Activated T-helper 1 cell treated with anti-CD3 and anti-CD28 coated beads, Interleukin-2, amount 50 U/mL, for 16 hours (primary cell): ENCODE data around the gene MEF2D.
A peak's percentile ranks its signal among the peaks of the same experiment; 100 is the strongest.

ENCODE experiments used
- DNase-seq, 2 donors: peaks; one replicate each; pipeline ENCODE4 v3.0.0-alpha.2; 2020; ENCODE audit warnings: low read depth in 1 of 2, low spot score in 1 of 2

The MEF2D gene

GRCh38 chr1:156500793-156501506 is 375 bp upstream of the MEF2D start:
- peak; percentile 90 to 91 for DNase-seq

- peak in 1 of 2 donors; percentile 36 for DNase-seq
Measured at GRCh38 chr1:156499842-156500542, 583 bp downstream of the MEF2D start.

- no peak for DNase-seq
Measured at GRCh38 chr1:156499194-156499841, 1.3 kb downstream of the MEF2D start.

DNA sequence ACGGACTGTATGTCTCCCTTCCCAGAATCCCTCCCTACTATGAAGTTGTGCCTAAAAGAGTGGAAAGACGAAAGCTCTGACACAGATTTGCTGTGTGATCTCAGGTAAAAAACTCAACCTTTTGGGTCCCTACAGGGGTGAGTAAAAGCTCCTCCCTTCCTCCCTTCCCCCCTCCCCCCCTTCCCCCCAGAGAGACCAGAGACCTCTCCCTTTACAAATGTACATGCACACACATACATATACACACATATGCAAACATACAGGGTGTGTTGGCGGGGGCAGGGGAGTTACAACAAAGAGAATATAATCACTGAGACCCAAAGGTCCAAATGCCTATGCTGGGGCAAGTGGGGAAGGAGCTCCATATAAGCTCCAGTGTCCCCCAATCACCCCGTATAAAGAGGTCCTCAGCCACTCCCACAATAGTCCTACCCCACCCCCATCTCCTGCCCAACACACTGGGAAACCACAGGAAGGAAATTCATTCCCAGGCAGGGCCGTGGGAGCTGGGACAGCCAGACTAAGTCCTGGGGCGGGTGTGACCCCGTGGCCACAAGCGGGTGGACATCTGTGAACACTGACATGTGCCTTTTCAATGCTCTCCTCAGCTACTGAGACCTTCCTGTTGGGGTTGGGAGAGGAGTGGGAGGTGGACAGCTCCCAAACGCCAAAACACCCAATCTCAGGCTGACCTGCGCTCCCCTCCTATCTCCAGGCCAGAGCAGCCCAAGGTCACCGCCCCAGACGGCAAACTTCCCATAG is 2.0 kb downstream of the MEF2D start:
- DNase-seq = no peak

- DNase-seq = no peak
Measured at GRCh38 chr1:156497743-156498431, 2.7 kb downstream of the MEF2D start.

- DNase-seq = no peak
Measured at GRCh38 chr1:156497078-156497742, 3.4 kb downstream of the MEF2D start.

- DNase-seq = no peak
Measured at GRCh38 chr1:156496211-156496761, 4.3 kb downstream of the MEF2D start.

GRCh38 chr1:156495401-156496140 is 5.0 kb downstream of the MEF2D start:
- no peak for DNase-seq

GRCh38 chr1:156494309-156494895 is 6.2 kb downstream of the MEF2D start:
- DNase-seq = no peak

DNA sequence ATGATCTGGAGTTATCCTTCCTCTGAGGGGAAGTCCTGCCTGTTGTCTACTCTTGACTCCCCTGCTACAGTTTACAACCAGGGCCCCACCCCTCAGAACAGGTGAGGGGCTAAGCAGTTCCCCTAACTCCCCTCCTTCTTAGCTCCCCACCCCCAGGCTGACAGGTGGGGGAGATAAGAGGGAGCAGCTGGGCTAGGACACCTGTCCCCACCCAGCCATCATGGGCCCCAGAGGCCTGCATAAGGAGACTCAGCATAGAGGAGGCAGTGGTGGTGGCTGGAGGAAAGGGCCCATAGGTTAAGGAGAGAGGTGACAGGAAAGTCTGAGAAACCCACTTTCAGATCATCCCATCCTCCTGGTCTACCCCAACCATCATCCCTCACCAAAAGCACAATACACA is 6.8 kb downstream of the MEF2D start:
- no peak for DNase-seq

DNA sequence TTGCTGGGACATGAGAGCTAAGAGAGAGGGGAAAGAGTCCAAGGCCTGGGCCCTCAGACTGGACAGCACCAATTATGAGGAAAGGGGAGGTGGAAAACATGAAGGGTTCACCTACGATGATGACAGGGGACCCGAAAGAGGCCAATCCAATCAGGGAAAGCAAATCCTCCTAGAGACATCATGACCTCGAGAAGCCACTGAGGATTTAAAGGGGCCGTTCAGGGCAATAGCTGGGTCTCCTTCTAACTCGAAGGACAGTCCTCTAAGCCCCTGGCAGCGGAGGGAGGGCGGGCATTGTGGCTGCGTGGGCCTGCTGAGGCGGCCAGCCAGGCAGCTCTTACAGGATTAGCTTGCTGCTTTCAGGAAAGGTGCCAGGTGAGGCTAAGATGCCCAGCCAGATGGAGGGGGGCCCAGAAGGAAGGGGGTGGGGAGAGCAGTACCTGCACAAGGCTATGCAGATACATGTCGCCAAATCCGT is 7.4 kb downstream of the MEF2D start:
- DNase-seq = no peak

DNA sequence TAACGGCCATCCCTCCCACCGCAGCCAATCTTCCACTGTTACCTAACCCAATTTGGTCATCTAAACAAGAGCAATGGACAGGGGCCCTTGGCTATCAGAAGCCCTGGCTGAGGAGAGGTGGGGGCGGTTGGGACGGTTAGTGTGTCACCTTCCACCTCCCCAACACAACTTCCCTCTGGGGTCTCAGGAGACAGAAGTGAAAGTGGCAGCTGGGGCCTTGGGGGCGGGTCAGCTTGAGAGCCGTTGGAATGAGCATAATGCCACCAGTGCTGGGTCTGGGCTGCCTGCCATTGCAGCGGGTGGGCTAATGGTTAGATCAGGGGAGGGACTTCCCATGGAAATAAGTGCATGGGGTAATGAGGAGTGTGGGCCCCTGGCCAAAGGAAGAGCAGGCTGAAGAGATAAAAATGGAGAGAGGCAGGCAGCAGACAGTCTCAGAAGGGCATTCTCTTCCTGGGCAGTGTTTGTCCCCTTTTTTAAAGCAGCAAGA is 7.9 kb downstream of the MEF2D start:
- DNase-seq = no peak

DNA sequence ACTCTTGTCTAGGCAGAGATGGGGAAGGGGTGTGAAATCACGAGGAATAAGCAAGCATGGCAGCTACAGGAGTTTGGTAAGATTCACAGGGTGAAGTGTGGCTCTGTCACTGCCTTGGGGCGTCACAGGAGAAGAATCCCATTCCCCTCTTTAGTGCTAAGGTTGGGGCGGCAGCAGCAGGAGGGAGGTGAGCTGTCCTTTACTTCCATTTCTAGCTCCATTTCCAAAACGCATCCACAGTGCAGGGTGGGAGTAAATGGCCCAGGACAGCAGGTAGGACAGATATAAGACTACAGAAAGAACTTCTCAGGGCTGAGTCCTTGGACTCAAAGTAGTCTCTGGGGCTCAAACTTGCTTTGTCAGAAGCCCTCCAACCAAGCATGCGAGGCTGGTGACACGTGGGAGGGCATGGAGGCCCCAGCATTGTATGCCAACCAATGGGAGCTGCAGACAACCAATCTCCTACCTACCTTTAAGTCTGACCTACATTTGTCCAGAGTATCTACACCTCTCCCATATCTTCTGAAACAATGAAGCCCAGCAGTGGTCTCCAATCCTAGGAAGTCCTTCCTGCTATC is 8.5 kb downstream of the MEF2D start:
- no peak for DNase-seq

- no peak for DNase-seq
Measured at GRCh38 chr1:156491151-156491949, 9.2 kb downstream of the MEF2D start.

- DNase-seq = no peak
Measured at GRCh38 chr1:156490401-156491032, 10.1 kb downstream of the MEF2D start.

DNA sequence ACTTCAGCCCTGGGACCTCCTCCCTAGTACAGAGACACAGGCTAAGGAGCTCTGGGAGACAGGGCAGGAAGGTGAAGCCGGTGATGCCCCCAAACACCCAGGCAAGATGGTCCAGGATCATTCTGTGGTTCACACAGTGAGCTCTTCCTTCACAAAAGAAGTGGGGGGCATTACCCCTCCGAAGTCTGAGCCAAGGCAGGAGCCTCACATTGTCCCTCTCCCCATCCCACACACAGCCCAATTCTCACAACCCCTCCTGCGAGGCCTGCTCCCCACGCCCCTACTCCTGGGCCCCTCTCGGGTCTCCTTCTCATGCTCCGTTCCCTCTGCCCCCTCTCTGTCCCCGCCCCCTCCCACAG is 10.7 kb downstream of the MEF2D start:
- no peak for DNase-seq
